ENCODE data around the gene THAP9.

GRCh38 chr4:82900411-82901182 lies at the start of gene THAP9:
- peak; percentile 86 for TF ChIP-seq CREB1 (IDR thresholded peaks at IDR 0.05; ENCODE audit: low read depth)
- 0 out of 2 replicates have a peak, but pooled peaks have one; percentile 10 for TF ChIP-seq FOXM1 (IDR thresholded peaks at IDR 0.05; ENCODE audit: borderline replicate concordance, low read depth)
- peak; percentile 90 for TF ChIP-seq TAF1 (IDR thresholded peaks at IDR 0.05; ENCODE audit: low read depth)
- TF ChIP-seq EP300 (IDR thresholded peaks at IDR 0.05; ENCODE audit: borderline replicate concordance): peak; percentile 6; the same call in 1 of the 2 replicates
- no peak; the same call in 1 of the 2 replicates for TF ChIP-seq TCF12 (IDR thresholded peaks at IDR 0.05; ENCODE audit: low read depth)
- TF ChIP-seq YY1 (IDR thresholded peaks at IDR 0.05; ENCODE audit: low read depth): peak; percentile 62
- TF ChIP-seq CEBPB (IDR thresholded peaks at IDR 0.05): no peak
- TF ChIP-seq EGR1 (IDR thresholded peaks at IDR 0.05): peak; percentile 38; the same call in 1 of the 2 replicates
- TF ChIP-seq, protein P1, sequence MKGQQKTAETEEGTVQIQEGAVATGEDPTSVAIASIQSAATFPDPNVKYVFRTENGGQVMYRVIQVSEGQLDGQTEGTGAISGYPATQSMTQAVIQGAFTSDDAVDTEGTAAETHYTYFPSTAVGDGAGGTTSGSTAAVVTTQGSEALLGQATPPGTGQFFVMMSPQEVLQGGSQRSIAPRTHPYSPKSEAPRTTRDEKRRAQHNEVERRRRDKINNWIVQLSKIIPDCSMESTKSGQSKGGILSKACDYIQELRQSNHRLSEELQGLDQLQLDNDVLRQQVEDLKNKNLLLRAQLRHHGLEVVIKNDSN (IDR thresholded peaks at IDR 0.05): peak; percentile 2; the same call in 1 of the 2 replicates
- TF ChIP-seq RAD21 (IDR thresholded peaks at IDR 0.05; ENCODE audit: low read depth): no peak
- TF ChIP-seq, protein P2, sequence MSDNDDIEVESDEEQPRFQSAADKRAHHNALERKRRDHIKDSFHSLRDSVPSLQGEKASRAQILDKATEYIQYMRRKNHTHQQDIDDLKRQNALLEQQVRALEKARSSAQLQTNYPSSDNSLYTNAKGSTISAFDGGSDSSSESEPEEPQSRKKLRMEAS (IDR thresholded peaks at IDR 0.05): peak; percentile 59
- no peak for TF ChIP-seq REST (IDR thresholded peaks at IDR 0.05; ENCODE audit: low read depth)
- no peak for TF ChIP-seq NFIC (IDR thresholded peaks at IDR 0.05)
- TF ChIP-seq ZBTB7A (IDR thresholded peaks at IDR 0.05; ENCODE audit: low read depth): no peak
